HG03139 (cell line): ENCODE data around the gene DACT2.
"Not testable (repeated sequence)": the region's sequence is repeated elsewhere in the genome, so short reads cannot be mapped to it uniquely, and the experiment has no call there.

Source experiments
- ATAC-seq: cut with Tn5 transposase; IDR thresholded peaks from one replicate; pipeline ENCODE4 v1.9.1; 2021; ENCODE audit not compliant: unreplicated experiment

Gene DACT2

DNA sequence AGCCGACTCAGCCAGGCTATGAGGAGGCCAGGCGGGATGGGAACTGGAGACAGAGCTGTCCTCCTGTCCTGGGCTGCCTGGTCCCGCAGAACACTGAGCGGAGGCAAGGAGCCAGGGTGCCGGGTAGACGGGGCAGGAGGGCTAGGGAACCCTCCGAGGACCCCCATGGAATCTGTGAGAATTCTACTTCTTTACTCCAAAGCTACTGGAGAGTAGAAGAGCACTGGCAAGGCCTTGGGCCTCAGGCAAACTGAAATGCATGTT lies 14.9 kb downstream of the DACT2 start:
- ATAC-seq: no peak

DNA sequence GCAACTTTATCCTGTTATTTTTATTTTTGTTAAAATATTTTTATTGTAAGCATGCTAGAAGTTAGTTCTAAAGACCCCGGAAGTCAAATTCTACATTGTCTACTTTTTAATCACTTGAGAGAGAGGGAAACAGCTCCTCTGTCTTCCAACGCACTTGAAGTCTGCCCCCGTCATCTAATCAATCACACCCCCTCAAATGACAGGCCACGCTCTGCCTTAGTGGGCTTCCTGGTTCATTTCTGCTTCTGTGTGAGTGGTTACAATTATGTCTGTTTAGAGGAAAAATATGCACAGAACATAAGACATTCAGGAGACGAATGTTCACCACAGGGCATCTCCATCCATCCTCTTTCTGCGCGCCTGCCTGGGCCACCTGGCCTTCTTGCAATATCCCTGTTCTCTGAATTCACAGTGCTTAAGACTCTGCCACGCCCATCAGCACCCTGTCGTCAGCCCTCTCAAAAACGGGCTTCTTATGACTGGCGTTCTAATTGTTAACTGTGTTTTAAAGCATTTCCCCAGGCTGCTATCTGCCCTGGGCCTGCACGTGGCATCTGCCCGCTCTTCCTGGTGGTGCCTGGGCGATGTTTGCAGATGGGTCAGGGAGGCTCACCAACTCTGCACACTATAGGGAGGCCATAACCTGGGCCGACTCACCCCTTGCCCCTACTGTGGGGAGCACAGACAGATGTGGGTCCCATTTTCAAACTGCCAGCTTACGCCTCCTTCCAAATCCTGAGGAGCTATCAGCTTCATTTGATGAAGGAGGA lies 15.4 kb downstream of the DACT2 start:
- no peak for ATAC-seq

DNA sequence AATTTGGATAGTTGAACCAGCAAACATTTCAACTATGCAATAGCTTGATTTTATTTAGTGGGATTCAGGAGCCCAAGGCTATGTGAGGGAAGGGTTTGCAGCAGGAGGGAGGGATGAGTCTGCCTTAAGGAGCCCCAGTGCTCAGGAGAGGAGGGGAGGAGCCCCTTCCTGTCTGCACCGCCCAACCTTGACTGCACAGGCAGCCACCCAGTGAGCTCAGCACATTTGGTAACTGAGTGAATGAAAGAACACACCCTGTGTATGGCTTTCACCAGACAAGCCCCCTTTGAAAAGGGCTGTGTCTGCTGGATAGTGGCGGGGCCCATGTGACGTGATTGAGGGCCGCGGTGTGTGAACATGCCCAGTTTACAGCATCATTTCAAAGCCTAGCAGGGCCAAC lies 17.0 kb downstream of the DACT2 start:
- no peak for ATAC-seq

DNA sequence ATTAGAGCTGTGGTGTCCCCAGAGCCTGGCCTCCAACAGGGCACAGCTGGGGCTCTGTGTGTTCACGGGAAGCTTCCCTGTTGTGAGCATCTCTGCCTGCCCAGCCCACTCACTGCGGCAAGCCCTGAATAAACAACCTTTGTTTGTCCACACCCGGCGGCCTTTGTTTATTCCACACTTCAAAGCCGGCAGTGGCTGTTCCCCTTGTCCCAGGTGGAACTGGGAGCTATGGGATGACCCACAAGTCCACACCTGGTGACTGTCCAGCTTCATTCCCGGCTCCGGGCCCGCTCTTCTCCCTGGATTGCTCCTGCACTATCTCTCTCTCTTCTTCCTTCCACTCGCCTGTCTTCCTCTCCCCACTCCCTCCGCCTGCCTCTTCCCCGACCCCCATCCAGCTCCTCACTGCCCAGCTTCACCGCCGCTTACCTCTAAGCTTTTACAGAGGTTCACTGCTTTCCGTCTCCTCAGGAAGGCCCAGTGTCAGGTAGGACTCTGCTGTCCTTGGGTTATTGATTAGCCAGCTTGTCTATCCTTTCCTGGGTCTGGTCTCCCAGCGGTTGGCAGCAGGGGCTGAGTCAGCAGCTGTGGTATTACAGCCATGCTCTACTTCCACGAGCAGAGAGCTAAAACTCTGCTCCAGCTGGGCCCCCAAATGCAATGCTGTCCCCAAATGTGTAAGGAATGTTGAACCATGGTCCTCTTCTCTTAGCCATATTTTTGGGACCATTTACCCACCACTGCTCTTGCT lies 17.8 kb downstream of the DACT2 start:
- ATAC-seq: no peak

DNA sequence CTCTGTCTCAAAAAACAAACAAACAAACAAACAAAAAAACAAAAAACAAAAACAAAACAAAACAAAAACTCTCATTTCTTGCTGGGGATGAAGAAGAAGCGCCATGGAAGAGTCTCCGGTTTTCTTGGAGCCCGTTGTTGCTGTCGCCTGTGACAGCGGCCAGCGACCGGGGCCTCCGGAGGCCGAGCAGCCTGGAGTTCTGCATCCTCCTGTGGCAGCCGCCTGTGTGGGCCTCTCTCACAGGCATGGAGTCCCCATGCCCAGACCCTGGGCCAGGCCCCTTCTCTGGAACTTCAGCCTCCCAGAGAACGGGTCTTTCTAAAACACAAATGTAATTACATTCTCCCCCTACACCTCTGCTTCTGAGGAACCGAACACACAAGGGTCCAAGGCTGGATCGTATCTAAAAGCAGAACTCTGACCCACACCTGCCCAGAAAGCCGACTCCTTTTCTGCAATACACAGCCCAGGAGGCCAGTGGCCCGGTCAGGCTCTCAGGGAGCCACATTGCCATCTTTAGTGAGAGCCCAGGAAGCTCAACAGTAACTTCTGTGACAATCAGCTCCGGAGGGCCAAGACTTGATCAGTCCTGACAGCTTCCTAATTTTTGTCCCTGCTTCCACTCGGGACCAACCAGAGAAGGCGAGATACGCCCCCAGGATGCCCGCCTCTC lies 18.5 kb downstream of the DACT2 start:
- ATAC-seq: no peak

DNA sequence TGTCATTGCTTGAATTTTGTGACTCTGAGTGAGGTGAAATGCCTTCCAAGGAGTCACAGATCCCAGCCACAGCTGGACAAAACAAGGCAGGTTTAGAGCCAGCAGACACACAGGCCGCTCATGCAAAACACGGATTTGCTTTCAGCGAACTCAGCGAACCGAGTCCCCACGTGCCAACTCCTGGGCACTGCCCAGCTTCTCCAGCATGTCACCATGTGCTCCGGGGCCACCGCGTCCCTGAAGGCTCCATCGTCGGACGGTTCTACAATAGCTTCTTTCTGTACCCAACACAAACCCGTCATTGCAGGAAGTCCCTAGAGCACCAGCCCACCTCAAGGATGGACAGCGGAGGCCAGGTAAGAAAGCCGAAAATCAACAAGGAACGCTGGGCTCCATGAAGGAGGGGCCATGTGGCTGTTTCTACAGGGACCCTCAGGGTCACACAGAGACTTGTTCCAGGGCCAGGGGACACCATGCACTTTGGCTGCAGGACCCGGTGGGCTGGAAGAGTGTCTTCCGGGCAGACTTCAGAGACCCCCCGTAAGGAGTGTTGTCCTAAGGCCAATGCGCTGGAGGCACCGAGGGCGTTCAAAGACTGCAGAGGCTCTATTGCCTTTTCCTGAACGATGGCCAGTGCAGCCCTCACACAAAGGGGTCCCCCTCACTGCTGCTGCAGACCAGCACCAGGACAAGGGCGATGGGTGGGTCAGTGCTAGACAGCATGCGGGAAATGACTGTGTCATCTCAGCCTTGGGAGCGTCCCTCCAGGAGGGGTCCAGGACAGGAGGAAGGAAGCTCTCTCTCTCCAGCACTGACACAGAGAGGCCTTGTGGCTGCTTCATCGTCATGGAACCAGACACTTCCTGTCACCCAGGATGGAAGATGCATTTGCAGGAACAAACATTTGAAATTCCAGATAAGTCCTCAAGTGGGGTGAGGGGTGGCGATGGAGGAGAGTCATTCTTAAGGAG lies 19.8 kb downstream of the DACT2 start:
- no peak for ATAC-seq

DNA sequence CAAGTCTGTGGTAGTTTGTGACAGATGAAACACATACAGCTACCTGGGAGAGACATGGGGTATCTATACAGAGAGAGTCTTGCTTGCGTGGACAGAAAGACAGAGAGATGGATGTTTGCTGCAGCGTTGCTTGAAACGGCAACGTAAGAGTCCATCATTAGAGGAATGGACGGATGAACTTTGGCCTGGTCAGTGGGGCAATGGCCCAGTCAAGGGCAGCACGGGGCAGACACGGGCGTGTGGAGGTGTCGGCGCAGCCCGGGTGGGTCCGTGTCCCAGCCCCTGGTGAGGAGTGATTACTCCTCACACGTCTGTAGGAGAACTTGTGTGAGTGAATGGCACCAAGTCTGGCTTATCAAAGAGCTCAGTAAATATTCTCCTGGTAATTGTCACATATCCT lies 21.9 kb downstream of the DACT2 start:
- ATAC-seq: no peak

DNA sequence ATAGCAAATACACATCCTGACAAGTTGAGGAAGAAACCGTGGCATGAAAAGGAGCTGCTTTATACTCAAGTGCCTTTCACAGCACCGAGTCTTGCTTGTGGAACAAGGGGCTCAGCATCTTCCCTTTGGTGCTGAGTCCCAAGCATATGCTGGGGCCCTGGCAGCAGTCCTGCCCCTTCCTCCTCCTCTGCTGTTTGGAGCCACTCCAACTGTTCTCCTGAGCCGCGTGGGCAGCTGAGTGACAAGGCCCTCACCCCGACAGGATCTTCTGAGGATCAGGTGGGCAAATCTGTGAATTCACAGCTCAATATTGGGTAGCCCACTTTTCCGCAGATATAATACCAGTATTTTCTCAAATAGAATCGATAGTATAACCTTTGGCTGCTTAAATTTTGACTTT lies 24.7 kb downstream of the DACT2 start:
- no peak for ATAC-seq

DNA sequence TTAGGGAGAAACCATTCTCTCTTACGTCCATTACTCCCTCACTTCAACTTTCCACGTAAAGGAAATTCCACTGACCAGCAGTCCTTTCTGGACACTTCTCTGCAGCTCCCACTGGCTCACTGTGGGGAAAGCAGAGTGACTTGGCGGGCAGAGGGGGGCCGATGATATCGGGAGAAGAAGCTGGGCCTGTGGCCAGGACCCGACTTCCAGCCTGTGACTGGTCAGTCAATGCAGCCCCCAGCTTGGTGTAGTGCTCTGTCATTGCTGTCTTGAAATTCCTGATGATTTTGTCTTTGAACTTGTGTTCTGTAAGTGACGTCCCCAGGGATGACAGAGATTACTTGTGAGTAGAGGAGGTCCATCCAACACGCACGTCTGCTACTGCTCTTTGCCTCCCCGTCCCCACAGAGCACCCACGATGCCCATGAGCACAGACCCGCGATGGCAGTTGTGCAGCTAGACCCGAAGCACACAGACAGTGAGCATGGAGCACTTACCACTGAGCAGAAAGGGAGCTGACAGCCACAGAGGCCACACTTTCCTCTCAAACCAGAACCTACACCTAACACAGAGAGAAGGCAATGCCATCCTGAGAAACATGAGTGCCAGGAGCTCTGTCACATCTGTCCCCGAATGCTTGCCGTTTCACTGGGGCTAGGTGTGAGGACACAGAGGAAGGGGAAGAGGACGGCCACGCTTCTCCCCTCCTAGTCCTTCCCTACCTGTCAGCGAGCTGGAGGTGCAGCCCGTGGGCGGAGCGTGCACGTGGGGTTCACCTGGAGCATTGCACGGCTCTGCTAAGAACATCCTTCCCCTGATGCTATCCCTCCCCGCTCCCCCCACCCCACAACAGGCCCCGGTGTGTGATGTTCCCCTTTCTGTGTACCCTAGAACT lies 25.7 kb downstream of the DACT2 start:
- ATAC-seq: no peak

DNA sequence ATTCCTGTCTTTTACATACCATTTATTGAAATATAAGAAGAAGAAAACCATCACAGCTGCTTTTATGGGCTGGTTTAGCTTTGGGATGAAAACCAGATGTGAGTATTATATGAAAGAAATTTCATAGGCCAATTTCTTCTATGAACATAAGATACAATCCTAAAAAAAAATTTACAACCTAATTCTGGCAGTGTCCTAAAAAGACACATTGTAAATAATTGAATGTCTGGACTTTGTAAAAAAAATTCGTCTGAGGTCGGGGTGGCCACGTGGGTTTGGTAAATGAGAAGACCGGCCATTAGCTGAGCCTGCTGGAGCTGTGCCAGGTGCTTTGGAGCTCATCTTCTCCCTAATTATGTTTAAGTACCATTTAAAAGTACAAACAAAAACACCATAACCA lies 26.8 kb downstream of the DACT2 start:
- no peak for ATAC-seq

DNA sequence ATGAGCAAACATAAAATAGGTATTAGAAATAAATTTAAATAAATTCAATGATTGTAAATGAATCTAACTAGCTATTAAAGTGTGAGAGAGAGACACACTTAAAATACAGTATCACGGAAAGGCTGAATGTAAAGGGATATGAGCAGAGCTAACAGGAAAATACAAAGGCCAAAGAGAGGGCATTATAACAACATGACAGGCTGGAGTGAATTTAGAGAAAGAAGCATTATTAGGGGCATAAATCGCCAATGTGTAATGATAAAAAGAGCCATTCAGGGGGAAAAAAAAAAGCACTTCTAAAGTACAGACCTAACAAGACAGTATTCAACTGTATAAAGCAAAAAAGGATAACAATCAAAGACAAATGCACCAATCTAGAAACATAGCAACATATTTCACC lies 28.1 kb downstream of the DACT2 start:
- no peak for ATAC-seq

DNA sequence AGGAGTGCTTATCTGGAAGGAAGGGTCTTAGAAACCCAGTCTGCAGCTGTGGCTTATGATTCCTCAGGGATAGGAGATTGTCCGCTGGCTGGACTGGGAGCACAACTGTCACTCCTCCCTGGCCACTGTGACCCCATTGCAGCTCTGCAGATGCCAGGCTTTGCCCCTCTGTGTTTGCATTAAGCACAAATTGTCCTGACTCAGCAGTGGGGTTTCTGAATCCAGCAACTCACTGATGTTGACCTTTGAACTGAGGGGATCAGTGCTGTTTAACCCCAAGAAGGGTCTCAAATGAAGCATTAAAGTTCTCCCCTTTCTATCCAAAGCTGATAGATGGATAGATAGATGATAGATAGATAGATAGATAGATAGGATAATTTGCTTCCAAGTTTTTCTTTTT lies 29.5 kb downstream of the DACT2 start:
- no peak for ATAC-seq

DNA sequence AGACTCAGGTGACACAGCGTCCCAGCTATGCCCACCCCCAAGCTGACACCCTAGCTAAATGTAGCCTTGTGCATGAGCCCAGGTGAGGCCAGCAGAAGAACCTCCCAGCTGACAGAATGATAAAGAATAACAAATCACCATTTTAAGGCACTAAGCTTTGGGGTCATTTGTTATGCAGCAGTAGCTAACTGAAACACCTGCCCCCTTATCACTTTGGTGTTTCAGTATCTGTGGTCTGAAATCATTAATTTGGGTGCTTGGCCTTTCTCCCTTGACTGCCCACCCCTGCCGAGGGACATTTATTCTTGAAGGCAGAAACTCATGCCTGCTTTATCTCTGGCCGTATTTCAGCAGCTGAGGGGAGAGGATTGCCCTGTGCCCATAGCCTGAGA lies 30.0 kb downstream of the DACT2 start:
- no peak for ATAC-seq

DNA sequence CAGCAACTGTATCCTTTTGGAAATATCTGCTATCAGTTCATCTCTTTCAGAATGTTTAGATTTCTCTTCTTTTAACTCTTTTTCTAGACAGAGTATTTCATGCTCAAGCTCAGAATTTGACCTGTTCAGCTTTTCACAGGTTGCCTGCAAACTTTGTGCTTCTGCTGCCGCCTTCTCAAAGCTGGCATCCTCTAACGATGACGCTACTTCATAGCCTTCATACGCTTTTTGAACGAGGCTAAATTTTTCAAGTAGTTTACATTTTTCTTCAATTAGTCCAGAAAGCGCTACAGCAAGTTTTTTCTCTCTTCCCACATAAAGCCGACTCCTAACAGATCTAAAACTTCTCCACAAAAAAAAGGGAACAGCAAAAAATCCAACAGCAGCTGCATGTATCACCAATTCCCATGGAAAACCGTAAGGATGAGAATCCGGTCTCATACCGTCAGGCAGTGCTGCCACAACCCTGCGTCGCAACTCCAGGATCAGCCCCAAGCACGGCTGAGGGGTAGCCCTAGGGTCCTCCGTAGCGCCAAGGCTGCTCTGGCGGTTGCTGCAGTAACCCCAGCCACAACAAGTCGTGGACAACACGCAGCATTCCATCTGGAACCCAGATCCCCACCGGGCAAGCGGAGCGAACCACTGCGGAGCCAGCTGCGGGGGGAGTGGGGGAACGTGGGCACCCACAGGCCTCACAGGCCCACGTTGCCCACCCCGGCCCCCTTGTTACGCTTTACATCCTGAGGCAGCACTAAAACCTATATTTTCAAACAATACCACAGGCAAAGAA lies 30.6 kb downstream of the DACT2 start:
- ATAC-seq: no peak

DNA sequence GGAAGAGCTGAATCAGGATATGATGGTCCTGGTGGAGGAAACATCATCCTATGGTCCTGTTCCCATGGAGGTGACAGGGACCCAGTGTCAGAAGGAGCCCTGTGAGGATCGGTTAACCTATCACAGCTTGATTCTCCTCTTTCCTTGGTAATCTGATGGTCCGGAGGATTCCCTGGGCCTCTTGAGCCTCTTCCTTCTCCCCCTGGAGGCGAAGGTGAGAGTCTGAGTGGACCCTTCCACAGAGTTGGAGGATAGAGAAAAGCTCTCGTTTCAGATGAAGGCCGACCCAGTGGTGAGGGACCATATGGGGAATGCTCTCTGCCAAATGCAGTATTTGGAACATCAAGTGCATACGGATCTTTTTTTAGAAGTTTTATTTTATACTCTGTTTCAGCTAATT lies 32.1 kb downstream of the DACT2 start:
- not testable (repeated sequence) for ATAC-seq

DNA sequence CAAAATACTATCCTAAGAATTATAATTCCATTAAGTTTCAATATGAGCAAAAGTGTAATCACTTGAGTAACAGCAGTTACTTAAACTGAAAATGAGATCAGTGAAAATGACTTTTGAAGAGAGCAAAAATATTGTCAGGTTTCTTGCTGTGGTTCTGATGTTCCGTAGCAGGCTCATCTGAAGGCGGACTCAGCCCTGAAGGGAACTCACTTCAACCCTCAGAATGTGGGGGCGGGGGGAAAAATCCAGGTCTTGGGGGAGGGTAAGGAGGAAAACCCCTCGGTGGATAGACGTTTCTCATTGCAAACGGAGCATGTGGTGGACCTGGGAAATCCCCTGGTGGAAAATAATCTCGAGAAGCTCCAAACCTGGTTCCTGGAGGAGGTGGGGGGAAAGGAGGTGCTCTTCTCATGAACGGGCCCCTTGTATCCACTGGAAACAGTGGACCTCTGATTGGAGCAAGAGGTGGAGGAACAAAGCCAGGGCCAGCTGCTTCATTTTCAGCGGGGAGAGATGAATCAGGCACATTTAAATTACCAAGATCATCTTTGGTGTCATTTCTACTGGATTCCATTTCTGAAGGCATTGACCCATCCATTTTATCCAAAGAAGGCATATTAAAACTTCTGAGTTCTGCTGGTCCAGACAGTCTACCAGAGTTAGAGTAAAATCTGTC lies 32.7 kb downstream of the DACT2 start:
- not testable (repeated sequence) for ATAC-seq

DNA sequence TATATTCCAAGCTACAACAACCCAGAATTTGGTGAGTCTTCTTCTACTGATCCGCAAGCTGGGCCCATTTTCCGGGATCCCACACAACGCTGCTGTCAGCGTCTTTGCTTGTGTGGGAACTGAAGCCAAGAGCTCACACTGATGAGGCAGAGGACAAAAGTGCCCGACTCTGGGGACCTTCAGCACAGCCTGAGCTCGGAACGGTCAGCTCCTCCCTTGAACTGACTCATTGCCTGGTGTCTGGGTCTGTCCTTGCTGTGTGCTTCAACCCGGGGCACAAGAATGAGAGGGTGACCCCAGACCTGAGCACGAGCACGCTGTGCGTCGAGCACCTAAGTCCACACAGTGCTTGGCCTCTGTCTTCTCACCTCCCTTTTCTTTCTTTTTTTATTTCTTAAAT lies 33.5 kb downstream of the DACT2 start:
- no peak for ATAC-seq

DNA sequence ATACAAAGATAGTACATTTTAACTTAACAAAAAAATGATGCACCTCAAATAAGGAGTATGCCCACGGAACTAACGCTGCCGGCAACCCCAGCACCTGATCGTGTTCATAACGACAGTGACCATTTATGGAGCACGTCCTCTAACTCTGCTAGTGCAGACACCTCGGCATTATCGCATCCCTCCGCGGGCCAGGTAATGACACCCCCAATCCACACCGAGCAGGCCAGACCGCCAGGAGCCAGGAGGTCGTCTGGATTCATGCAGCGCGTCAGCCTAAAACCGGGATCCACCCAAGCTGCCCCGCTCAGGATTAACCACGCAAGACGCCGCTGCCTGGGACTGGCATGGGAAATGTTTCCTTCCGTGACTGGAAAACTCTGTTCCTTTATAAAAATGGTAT lies 34.1 kb downstream of the DACT2 start:
- ATAC-seq: no peak

DNA sequence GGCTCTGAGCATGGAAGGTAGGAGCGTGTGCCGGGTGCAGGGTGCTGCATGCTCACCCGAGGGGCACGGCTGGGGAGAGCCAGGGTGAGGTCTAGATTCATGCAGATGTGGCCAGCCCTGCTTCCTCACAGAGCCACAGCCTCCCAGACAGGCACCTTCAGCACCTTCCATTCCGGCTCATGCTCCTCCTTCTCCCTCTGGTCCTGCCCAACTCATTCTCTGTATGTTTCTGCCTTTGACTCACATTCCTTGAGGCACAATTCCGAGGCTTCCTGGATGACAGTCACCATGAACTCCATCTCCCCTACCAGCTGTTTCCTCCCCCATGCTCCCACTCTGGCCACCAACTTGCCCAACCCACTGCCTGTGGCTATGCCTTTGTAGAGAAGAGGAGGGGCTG lies 35.4 kb downstream of the DACT2 start:
- no peak for ATAC-seq
